Right cardiac atrium (tissue), 5 donors: ENCODE measurements around the gene CFAP73. TPM values are rescaled to one million over a fixed set of nuclear protein-coding genes. Genes with fewer than 3 reads are reported as not detected.
"Not testable (repeated sequence)": the region's sequence is repeated elsewhere in the genome, so short reads cannot be mapped to it uniquely, and the experiment has no call there.

ENCODE experiments used
- ATAC-seq, 2 donors: fragments of 200-7000 bp; cut with Tn5 transposase; one replicate each; pipeline versions ENCODE4 v1.8.0 to v1.9.1; 2020; ENCODE audit warnings: moderate library complexity in 2 of 2, mild to moderate bottlenecking in 1 of 2
- DNase-seq, 3 donors: peaks; one replicate each; pipeline ENCODE4 v3.0.0-alpha.2; 2020
- H3K27ac ChIP-seq: one replicate; pipeline ENCODE4 v1.5.1; 2013; ENCODE audit warnings: mild to moderate bottlenecking, low read length, control low read depth, moderate library complexity
- H3K27me3 ChIP-seq: one replicate; pipeline ENCODE4 v1.6.1; 2013; ENCODE audit not compliant: control insufficient read depth, insufficient read depth
- H3K4me1 ChIP-seq: one replicate; pipeline ENCODE4 v1.6.1; 2013; ENCODE audit warnings: low read length; ENCODE audit not compliant: control insufficient read depth, insufficient read depth
- H3K4me3 ChIP-seq: one replicate; pipeline ENCODE4 v1.5.1; 2013; ENCODE audit warnings: low read length, control low read depth
- H3K9me3 ChIP-seq: one replicate; pipeline ENCODE4 v1.6.1; 2013; ENCODE audit warnings: low read length; ENCODE audit not compliant: control insufficient read depth
- WGBS: extraction: QIAGEN DNeasy Blood & Tissue Kit; methylation state at CpG from one replicate; pipeline ENCODE4 v1.1.7; 2013; 5-methylcytosine and 5-hydroxymethylcytosine counted together
- intact Hi-C, 4 donors: fragments of 100-400 bp; cut with DNase I; formaldehyde crosslinking; loops; one replicate each; pipeline versions ENCODE4 v1.11.0 to v1.14.0; 2022 to 2023
- microRNA-seq, 2 donors: library from miRNA; unstranded; fragments of <30 nt; microRNA quantifications; one replicate each; pipeline ENCODE4 v1.2.0, GENCODE V29; 2020 to 2021
- polyA plus RNA-seq: library from polyadenylated mRNA; stranded (reverse); fragments of 200-250 nt; gene quantifications from one replicate; pipeline ENCODE4 v1.2.3, GENCODE V29; 2013
- total RNA-seq, 4 donors: library from RNA; stranded (reverse); fragmentation: NEBNext Ultra II Directional; extraction: Animal tissue kit (Norgen Biotek cat#: 25700); gene quantifications; one replicate each; pipeline ENCODE4 v1.2.1, GENCODE V29; 2021
- donor health status: healthy with polysubstance abuse.
- donor health status: DM: no; HTN: yes; CAD: no.
- donor health status: DM: no; HTN: no; CAD: no.
- donor health status: DM: no; HTN: yes; CAD: no; lungs with severe emphysema.
- donor health status: DM: yes; HTN: yes; CAD: no.

Gene CFAP73
- total and polyA plus RNA-seq, 5 donors: 0.09 TPM; not detected in 4

GRCh38 chr12:113206802-113207201, 57.3 kb downstream of the CFAP73 start:
- H3K4me3 ChIP-seq, H3K27me3 ChIP-seq, ATAC-seq, intact Hi-C loops, H3K9me3 ChIP-seq, H3K27ac ChIP-seq, H3K4me1 ChIP-seq: not testable (repeated sequence)
- WGBS: 97% methylated on average over 5 of the region's 5 CpGs
- DNase-seq: peak in 1 of 3 donors; percentile 7

GRCh38 chr12:113207613-113208040, 58.1 kb downstream of the CFAP73 start:
- H3K4me1 ChIP-seq: no peaks in the 10 kb centered on the region
- no peak for ATAC-seq
- H3K9me3 ChIP-seq: no peaks in the 10 kb centered on the region
- intact Hi-C loops: no loop called here
- DNase-seq: peak in 1 of 3 donors; percentile 16
- no peak overlapping the region for H3K4me3 ChIP-seq
- no peak overlapping the region for H3K27ac ChIP-seq
- 68% methylated on average over 6 of the region's 6 CpGs for WGBS
- no peaks in the 10 kb centered on the region for H3K27me3 ChIP-seq

- DNase-seq (peak in 2 of 3 donors; percentile 75 to 77), ATAC-seq (peak; percentile 70 to 76)
- no peak overlapping the region for H3K4me3 ChIP-seq
- WGBS: 52% methylated on average over 10 of the region's 10 CpGs
- no peaks in the 10 kb centered on the region for H3K9me3 ChIP-seq
- no peaks in the 10 kb centered on the region for H3K4me1 ChIP-seq
- intact Hi-C loops: no loop called here
- peak overlapping the region; percentile 1 for H3K27ac ChIP-seq
- H3K27me3 ChIP-seq: no peaks in the 10 kb centered on the region
These were observed 58.8 kb downstream of the CFAP73 start for GRCh38 chr12:113208041-113208934.

Small RNAs within 50 kb of the gene (microRNA-seq; reads per million reads assigned to microRNA genes)
- gene MIR7106: 0 to 0.42 reads per million in 2 donors

Other genes with a start within 250 kb of the CFAP73 start
- 10 to 100 TPM in 2 of 4 donors, 1 to 10 TPM in 2; 5.2 to 16.2 (median 12.2) TPM for gene OAS1, start 242.8 kb upstream of the CFAP73 start, total RNA-seq
- gene OAS1, start 242.8 kb upstream of the CFAP73 start, polyA plus RNA-seq: 6.6 TPM
- 10 to 100 TPM in 1 of 4 donors, 1 to 10 TPM in 3; 5.5 to 15.7 (median 7.9) TPM for gene OAS3, start 211.2 kb upstream of the CFAP73 start, total RNA-seq
- 5.1 TPM for gene OAS3, start 211.2 kb upstream of the CFAP73 start, polyA plus RNA-seq
- 10 to 100 TPM in 2 of 4 donors, 1 to 10 TPM in 2; 4.8 to 13.7 (median 9.8) TPM for gene OAS2, start 171.2 kb upstream of the CFAP73 start, total RNA-seq
- 4.1 TPM for gene OAS2, start 171.2 kb upstream of the CFAP73 start, polyA plus RNA-seq
- gene DTX1, start 93.0 kb upstream of the CFAP73 start, total RNA-seq: 1 to 10 TPM; 2.0 to 4.9 (median 3.9) TPM
- 1.2 TPM for gene DTX1, start 93.0 kb upstream of the CFAP73 start, polyA plus RNA-seq
- gene RASAL1, start 14.0 kb upstream of the CFAP73 start, total RNA-seq: not detected
- not detected for gene RASAL1, start 14.0 kb upstream of the CFAP73 start, polyA plus RNA-seq
- 10 to 100 TPM; 27.5 to 36.1 (median 31.3) TPM for gene DDX54, start 35.8 kb downstream of the CFAP73 start, total RNA-seq
- gene DDX54, start 35.8 kb downstream of the CFAP73 start, polyA plus RNA-seq: 17.2 TPM
- gene RITA1, start 36.0 kb downstream of the CFAP73 start, total RNA-seq: 10 to 100 TPM; 10.1 to 15.5 (median 14.2) TPM
- gene RITA1, start 36.0 kb downstream of the CFAP73 start, polyA plus RNA-seq: 11.6 TPM
- gene TPCN1, start 71.7 kb downstream of the CFAP73 start, total RNA-seq: 10 to 100 TPM; 73.8 to 96.1 (median 76.6) TPM
- gene TPCN1, start 71.7 kb downstream of the CFAP73 start, polyA plus RNA-seq: 43.1 TPM
- gene SLC8B1, start 185.4 kb downstream of the CFAP73 start, total RNA-seq: 10 to 100 TPM; 11.6 to 16.0 (median 14.0) TPM
- gene SLC8B1, start 185.4 kb downstream of the CFAP73 start, polyA plus RNA-seq: 10.8 TPM
- gene PLBD2, start 208.9 kb downstream of the CFAP73 start, total RNA-seq: 10 to 100 TPM; 48.4 to 54.3 (median 51.4) TPM
- gene PLBD2, start 208.9 kb downstream of the CFAP73 start, polyA plus RNA-seq: 33.7 TPM